Mucosa of descending colon (tissue), 3 donors: ENCODE measurements around the gene DHX30. TPM values are rescaled to one million over a fixed set of nuclear protein-coding genes. Genes with fewer than 3 reads are reported as not detected.
"Not testable (repeated sequence)": the region's sequence is repeated elsewhere in the genome, so short reads cannot be mapped to it uniquely, and the experiment has no call there.

Experiments used
- ATAC-seq: fragments of 200-7000 bp; cut with Tn5 transposase; one replicate; pipeline ENCODE4 v1.9.1; 2020; ENCODE audit warnings: mild to moderate bottlenecking, moderate library complexity
- DNase-seq, 3 donors: peaks; one replicate each; pipeline ENCODE4 v3.0.0-alpha.2; 2020
- H3K36me3 ChIP-seq: fragments of 200-600 bp; one replicate; pipeline ENCODE4 v1.8.0; 2021; ENCODE audit warnings: low read depth, mild to moderate bottlenecking
- H3K4me1 ChIP-seq: fragments of 200-600 bp; one replicate; pipeline ENCODE4 v1.8.0; 2021; ENCODE audit warnings: low read depth, mild to moderate bottlenecking
- H3K4me3 ChIP-seq: fragments of 200-600 bp; one replicate; pipeline ENCODE4 v1.8.0; 2021; ENCODE audit warnings: mild to moderate bottlenecking
- H3K9me3 ChIP-seq: fragments of 200-600 bp; one replicate; pipeline ENCODE4 v1.8.0; 2021; ENCODE audit warnings: mild to moderate bottlenecking
- intact Hi-C, 2 donors: fragments of 100-400 bp; cut with DNase I in 1 of 2; cut with micrococcal nuclease in 1 of 2; formaldehyde crosslinking; loops; one replicate each; pipeline versions ENCODE4 v1.11.0 to v1.11.1; 2022; cut with DNase I, micrococcal nuclease
- long read RNA-seq, 2 donors: library from polyadenylated mRNA; unstranded; transcript quantifications; one replicate each; pipeline ENCODE4 v2.0.0, GENCODE V29; 2019 to 2021
- total RNA-seq, 3 donors: library from RNA; stranded (reverse); fragmentation: NEBNext Ultra II Directional in 2 of 3; extraction: Animal tissue kit (Norgen Biotek cat#: 25700) in 2 of 3; gene quantifications; one replicate each; pipeline versions ENCODE4 v1.2.1 to v1.2.4, GENCODE V29; 2021 to 2023
- TF ChIP-seq, protein P1 (sequence below): fragments of 200-600 bp; IDR thresholded peaks from one replicate; pipeline ENCODE4 v1.8.0; 2022; ENCODE audit warnings: antibody characterized with exemption, mild to moderate bottlenecking
- donor health status: DM: no; HTN: no; CAD: no; lungs with moderate emphysema.
- donor health status: DM: no; HTN: no; CAD: no.
- donor health status: DM: no; HTN: yes; CAD: no.

The DHX30 gene, protein sequence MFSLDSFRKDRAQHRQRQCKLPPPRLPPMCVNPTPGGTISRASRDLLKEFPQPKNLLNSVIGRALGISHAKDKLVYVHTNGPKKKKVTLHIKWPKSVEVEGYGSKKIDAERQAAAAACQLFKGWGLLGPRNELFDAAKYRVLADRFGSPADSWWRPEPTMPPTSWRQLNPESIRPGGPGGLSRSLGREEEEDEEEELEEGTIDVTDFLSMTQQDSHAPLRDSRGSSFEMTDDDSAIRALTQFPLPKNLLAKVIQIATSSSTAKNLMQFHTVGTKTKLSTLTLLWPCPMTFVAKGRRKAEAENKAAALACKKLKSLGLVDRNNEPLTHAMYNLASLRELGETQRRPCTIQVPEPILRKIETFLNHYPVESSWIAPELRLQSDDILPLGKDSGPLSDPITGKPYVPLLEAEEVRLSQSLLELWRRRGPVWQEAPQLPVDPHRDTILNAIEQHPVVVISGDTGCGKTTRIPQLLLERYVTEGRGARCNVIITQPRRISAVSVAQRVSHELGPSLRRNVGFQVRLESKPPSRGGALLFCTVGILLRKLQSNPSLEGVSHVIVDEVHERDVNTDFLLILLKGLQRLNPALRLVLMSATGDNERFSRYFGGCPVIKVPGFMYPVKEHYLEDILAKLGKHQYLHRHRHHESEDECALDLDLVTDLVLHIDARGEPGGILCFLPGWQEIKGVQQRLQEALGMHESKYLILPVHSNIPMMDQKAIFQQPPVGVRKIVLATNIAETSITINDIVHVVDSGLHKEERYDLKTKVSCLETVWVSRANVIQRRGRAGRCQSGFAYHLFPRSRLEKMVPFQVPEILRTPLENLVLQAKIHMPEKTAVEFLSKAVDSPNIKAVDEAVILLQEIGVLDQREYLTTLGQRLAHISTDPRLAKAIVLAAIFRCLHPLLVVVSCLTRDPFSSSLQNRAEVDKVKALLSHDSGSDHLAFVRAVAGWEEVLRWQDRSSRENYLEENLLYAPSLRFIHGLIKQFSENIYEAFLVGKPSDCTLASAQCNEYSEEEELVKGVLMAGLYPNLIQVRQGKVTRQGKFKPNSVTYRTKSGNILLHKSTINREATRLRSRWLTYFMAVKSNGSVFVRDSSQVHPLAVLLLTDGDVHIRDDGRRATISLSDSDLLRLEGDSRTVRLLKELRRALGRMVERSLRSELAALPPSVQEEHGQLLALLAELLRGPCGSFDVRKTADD
- total RNA-seq = 10 to 100 TPM; 44.5 to 65.3 (median 45.7) TPM
- long read RNA-seq, donor 1, full-length matches to known transcripts = 85 of 153 reads
- long read RNA-seq, donor 1, partial matches to known transcripts = 32 of 153 reads
- long read RNA-seq, donor 1, other reads (novel, unspliced or antisense) = 36 of 153 reads
- long read RNA-seq, donor 2, partial matches to known transcripts = 0 of 7 reads
- long read RNA-seq, donor 2, other reads (novel, unspliced or antisense) = 1 of 7 reads

DNA sequence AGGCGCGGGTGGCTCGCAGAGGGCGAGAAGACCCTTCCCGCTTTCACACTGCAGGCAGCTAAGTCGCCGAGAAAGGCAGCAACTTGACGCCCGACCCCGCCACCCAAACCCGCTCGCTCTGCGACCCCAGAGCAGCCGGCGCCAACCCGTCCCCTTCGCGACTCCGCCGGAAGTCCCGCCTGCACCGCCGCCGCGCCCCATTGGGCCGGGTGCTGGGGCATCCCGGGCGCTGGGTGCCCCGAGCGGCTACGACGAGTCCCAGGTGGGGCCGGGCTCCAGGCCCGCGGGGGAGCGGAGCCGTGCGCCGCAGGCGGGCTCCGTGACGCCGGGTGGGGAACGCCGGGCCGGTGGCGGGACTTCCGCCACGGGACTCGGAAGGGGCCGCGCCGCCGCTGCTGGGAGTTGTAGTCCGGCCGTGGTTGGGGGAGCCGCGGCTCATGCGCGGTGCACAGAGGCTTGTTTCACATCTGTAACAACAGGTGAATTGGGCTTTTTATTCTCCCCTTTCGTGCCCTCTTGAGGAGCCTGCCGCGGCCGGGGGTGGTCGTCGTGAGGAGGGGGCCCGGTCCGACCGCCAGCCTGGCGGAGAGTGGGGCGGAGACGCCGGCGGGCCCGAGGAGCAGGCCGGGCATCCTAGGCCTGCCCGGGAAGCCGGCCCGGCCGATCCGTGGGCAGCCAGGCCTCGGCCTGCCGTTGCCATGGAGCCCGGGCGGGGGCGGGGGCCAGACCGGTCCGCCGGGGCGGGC is at the start of gene DHX30:
Gene DHX30 (plus strand): TSS at position 405 of the 746 bp plus-strand sequence. CDS start 7,546 bp downstream, outside the sequence.
- ATAC-seq = peak; percentile 95
- Histone ChIP-seq H3K4me3 (peak within 1 kb of the TSS; percentile 51), H3K4me1 (peaks cover 9% of the 10 kb centered on the region), H3K9me3 (no peaks in the 10 kb centered on the region), H3K36me3 (no peaks in the 10 kb centered on the region)
- peak; percentile 90 to 92 (median 92) for DNase-seq
- intact Hi-C loops = no loop called here
- TF ChIP-seq, protein P1, sequence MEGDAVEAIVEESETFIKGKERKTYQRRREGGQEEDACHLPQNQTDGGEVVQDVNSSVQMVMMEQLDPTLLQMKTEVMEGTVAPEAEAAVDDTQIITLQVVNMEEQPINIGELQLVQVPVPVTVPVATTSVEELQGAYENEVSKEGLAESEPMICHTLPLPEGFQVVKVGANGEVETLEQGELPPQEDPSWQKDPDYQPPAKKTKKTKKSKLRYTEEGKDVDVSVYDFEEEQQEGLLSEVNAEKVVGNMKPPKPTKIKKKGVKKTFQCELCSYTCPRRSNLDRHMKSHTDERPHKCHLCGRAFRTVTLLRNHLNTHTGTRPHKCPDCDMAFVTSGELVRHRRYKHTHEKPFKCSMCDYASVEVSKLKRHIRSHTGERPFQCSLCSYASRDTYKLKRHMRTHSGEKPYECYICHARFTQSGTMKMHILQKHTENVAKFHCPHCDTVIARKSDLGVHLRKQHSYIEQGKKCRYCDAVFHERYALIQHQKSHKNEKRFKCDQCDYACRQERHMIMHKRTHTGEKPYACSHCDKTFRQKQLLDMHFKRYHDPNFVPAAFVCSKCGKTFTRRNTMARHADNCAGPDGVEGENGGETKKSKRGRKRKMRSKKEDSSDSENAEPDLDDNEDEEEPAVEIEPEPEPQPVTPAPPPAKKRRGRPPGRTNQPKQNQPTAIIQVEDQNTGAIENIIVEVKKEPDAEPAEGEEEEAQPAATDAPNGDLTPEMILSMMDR = no peak

DNA sequence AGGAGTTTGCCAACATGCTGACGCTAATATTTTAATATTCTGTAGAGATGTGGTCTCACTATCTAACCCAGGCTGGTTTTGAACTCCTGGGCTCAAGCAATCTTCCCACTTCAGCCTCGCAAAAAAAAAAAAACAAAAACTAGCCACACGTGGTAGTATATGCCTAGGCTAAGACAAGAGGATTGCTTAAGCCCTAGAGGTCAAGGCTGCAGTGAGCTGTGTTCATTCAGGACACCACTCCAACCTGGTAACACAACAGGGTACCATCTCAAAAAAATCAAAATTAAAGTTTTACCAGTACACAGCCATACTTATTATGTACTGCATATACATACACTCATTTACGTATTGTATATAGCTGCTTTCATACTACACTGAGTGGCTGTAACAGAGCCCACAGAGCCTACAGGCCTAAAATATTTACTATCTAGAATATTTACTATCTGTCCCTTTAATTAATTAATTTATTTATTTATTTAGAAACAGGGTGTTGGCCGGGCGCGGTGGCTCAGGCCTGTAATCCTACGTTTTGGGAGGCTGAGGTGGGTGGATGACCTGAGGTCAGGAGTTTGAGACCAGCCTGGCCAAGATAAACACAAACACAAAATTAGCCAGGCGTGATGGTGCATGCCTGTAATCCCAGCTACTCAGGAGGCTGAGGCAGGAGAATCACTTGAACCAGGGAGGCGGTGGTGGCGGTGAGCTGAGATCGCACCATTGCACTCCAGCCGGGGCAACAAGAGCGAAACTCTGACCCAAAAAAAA is 44.5 kb upstream of the DHX30 start:
- DNase-seq (no peak), ATAC-seq (no peak)
- no peaks in the 10 kb centered on the region for H3K36me3 ChIP-seq
- H3K4me3 ChIP-seq = no peak overlapping the region
- TF ChIP-seq, protein P1 = no peak
- intact Hi-C loops = no loop called here
- H3K4me1 ChIP-seq = no peaks in the 10 kb centered on the region
- H3K9me3 ChIP-seq = no peaks in the 10 kb centered on the region

DNA sequence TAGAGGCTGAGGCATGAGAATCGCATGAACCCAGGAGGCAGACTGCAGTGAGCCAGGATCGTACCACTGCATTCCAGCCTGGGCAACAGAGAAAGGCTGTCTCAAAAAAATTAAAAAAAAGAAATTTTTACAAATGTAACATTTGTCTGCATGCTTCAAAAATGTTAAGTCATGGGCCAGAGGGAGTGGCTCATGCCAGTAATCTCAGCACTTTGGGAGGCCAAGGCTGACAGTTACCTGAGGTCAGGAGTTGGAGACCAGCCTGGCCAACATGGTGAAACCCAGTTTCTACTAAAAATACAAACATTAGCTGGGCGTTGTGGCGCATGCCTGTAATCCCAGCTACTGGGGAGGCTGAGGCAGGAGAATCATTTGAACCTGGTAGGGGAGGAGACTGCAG is 42.7 kb upstream of the DHX30 start:
- H3K36me3 ChIP-seq, H3K9me3 ChIP-seq, DNase-seq, H3K4me1 ChIP-seq, intact Hi-C loops, ATAC-seq, H3K4me3 ChIP-seq: not testable (repeated sequence)

DNA sequence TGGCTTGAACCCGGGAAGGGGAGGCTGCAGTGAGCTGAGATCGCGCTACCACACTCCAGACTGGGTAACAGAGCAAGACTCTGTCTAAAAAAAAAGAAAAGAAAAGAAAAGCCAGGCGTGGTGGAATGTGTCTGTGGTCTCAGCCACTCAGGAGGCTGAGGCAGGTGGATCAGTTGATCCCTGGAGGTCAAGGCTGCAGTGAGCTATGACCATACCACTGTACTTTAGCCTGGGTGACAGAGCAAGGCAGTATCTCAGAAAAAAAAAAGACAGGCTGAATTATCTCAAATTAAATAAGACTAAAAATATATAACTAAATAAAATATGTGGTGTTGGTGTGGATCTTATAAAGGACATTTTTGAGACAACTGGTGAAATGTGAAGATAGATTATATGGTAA is 41.9 kb upstream of the DHX30 start:
- intact Hi-C loops = no loop called here

More for the DNA sequence above, 41.9 kb upstream of the DHX30 start:
- Histone ChIP-seq H3K36me3 (no peaks in the 10 kb centered on the region), H3K4me3 (no peak overlapping the region), H3K4me1 (no peaks in the 10 kb centered on the region), H3K9me3 (no peaks in the 10 kb centered on the region)
- DNase-seq = no peak
- TF ChIP-seq, protein P1 = no peak
- no peak for ATAC-seq
